ENCODE data around the gene RPTOR.

Gene RPTOR

DNA sequence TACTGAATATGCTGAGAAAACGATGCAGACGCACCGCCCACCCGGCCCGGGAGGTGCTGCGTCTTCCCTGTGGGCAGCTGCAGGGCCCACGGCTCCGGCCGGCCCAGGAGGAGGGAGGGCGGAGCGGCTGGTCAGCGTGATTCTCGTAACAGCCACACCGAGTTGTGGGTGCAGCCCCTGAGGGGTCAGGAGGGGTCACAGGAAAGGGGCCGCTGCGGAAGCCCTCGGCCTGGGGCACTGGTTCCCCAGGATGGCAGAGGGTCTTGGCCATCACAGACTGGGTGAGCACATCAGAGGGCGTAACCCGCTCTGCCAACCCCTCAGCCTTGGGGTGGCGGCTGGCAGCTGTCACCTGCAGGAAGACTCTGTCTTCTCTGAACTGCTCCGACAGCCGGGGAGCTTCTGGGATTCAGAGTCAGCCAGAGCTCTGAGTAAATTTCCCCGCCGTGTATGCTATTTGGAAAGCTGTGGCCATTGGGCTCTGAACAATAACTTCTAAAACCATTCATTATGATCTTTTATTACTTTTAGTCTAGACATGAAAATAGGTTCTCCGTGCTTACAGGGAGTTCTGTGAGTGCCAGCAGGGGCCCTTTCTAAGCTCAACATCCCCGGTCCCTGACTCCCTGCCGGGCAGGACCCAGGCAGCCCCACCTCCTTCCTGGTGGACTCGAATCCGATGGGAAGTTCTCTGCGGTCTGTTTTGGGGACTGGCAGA is 359.6 kb downstream of the RPTOR start:
- no peak for DNase-seq

GRCh38 chr17:80905586-80906230 is 361.1 kb downstream of the RPTOR start:
- no peak for DNase-seq

GRCh38 chr17:80906364-80907259 is 362.0 kb downstream of the RPTOR start:
- no peak for DNase-seq

DNA sequence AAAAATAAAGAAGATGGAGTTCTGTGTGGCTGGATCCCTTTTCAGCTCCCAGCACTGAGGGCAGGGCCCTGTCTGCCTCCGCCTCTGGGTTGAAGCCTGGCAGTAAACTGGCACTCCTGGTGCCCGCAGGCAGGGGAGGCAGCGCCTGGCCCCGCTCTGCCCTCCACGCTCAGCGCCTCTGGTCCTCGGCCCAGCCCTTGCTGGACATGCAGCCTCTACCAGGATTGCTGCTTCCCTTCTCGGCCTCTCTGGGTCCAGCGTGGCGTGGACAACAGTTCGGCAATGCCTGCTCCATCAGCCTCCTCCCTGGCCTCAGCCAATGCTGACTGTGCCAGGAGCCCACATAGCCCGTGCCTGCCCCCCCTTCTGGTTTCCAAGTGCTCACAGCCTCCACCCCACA is 362.6 kb downstream of the RPTOR start:
- DNase-seq: no peak

GRCh38 chr17:80908211-80908610 is 363.6 kb downstream of the RPTOR start:
- no peak for DNase-seq

- no peak for DNase-seq
Observed at GRCh38 chr17:80908776-80909175, 364.1 kb downstream of the RPTOR start.

DNA sequence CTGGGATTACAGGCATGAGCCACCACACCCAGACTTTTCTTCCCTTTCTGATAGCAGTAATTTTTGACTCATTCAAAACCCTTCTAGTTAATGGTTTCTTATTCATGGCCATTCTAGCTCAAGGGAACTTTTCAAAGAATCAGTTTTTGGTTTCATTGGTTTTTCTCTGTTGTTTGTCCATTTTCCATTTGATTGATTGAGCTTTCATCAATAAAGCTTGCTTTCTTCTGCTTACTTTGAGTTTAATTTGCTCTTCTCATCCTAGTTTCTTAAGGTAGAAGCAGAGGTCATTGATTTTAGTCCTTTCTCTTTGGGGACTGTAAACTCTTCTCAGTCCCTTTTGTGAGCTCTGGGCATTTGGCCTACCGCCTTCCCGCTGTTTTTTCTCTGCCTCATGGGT is 365.0 kb downstream of the RPTOR start:
- no peak for DNase-seq

- no peak for DNase-seq
Observed at GRCh38 chr17:80910043-80910442, 365.4 kb downstream of the RPTOR start.

- no peak for DNase-seq
Observed at GRCh38 chr17:80912476-80912875, 367.8 kb downstream of the RPTOR start.

GRCh38 chr17:80913928-80914821 is 369.5 kb downstream of the RPTOR start:
- no peak for DNase-seq

GRCh38 chr17:80916246-80916645 is 371.6 kb downstream of the RPTOR start:
- no peak for DNase-seq

- DNase-seq: no peak
Observed at GRCh38 chr17:80917716-80918560, 373.3 kb downstream of the RPTOR start.

DNA sequence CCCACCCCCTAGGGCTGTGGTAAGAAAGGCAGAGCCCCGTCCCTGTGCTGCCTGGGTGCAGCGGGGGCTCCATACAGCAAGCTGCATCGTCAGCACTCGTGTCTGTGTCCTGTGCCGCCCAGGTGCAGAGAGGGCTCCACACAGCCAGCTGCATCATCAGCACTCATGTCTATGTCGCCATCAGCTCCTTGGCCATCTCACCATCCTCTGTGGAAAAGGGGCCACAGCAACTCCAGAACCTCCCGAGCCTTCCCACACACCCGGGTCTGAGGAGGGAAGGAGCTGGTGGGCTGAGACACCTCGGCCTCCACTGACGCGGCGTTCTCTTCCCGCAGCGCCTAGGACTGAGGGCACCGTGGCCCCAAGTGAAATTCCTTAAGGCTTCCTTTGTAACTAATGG is 374.1 kb downstream of the RPTOR start:
- no peak for DNase-seq

- DNase-seq: no peak
Observed at GRCh38 chr17:80919331-80920311, 375.0 kb downstream of the RPTOR start.

DNA sequence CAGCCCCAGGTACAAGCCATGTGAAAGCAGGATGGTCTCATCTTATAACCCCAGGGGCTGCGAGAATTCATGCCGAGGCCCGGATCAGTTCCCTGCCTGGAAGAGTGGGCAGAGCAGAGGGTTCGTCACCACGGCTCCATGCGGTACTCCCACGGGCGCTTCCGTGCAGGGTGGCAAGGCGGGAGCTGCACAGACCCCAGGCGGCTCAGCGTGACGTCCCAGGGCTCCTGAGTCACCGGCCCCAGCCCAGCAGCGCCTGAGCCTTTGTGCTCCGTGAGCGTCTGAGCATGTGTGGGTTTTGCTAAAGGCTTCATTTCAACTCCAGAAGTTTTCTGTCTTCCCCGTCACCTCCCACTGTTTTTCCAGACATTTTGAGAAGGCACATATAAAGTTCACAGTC is 375.8 kb downstream of the RPTOR start:
- no peak for DNase-seq

DNA sequence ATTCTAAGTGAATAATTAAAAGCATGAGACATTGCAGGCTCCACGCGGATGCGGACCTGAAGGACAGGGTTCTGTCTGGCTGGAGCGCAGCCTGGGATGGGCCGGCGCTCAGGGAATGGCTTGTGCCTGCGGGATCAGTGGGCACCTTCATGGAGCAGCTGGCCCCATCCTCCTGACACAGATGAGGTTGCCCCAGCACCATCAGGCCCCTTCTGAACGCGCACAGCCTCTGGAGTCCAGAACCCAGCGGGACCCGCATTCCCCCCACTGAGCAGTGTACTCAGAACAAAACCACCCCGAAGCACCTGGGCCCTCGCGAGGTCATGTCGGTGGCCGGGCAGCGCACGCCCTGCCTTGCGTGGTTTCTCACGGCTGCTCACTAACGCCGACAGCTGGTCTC is 376.5 kb downstream of the RPTOR start:
- DNase-seq: no peak

DNA sequence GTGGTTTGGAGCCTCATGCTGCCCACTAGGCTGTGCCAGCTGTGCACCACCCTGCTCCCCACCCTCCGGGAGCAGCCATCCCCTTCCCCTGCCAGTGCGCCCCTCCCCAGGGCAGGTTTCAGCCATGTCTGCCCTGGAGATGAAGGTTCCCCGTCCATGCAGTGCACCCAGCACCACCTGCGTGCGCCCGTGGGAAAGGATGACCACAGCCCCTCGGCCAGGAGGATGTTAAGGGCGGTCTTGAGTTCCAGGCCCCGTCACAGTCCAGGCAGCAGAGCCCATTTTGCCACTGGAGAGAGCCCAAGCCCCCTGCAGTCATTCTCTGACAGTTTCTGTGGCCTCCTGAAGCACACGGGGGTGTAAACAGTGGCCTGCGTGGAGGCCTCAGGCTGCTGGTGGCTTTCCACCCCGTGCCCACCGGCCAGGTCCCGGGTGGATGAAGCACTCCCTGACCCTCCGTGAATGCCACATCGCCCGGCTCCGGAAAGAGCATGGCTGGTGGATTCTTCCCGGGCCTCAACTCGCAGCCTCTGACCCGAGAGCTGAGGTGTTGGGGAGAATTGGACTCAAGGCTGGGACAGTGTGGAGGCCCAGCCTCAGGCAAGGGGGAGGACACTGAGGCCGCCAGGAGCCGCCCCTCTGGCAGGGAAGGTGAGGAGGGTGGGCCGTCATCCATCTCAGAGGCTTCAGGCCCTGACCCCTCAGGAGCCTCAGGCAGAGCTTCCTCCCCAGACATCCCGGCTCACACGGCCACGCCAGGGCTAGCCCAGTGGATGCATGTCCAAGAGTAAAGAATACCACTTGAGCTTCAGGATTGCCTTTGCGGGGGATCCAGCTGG is 377.3 kb downstream of the RPTOR start:
- no peak for DNase-seq

DNA sequence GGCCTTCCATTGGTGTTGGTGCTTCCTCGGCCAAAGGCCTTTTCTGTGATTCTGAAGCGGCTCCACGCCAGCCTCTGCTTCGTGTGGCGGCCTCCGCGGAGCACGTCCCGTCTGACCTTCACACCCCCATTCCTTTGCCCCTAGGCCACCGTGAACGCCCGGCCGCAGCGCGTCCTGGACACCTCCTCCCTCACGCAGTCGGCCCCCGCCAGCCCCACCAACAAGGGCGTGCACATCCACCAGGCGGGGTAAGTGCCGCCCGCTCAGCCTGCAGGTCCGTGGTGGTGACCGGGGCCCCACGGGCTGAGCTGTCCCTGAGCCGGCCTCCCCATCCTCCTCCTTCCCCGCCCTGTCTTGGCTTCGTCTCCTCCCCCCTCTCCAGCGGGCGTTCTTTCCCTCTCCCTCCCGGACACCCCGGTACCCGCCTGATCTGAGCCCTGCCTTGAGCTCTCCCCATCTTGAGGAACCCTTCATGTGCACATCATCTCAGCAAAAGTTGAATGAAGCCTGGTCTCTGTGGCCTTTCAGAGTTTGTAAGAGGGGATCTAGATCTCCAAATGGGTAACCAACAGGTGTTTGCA is 378.0 kb downstream of the RPTOR start:
- no peak for DNase-seq

Data from hippocampal formation (tissue), 2 donors.